HG02973 (cell line): Measurements from ENCODE around the gene GLG1.
"Not testable (repeated sequence)": the region's sequence is repeated elsewhere in the genome, so short reads cannot be mapped to it uniquely, and the experiment has no call there.

Source experiments
- ATAC-seq: cut with Tn5 transposase; IDR thresholded peaks from one replicate; pipeline ENCODE4 v1.9.1; 2021; ENCODE audit warnings: moderate library complexity; ENCODE audit not compliant: unreplicated experiment

The GLG1 gene

DNA sequence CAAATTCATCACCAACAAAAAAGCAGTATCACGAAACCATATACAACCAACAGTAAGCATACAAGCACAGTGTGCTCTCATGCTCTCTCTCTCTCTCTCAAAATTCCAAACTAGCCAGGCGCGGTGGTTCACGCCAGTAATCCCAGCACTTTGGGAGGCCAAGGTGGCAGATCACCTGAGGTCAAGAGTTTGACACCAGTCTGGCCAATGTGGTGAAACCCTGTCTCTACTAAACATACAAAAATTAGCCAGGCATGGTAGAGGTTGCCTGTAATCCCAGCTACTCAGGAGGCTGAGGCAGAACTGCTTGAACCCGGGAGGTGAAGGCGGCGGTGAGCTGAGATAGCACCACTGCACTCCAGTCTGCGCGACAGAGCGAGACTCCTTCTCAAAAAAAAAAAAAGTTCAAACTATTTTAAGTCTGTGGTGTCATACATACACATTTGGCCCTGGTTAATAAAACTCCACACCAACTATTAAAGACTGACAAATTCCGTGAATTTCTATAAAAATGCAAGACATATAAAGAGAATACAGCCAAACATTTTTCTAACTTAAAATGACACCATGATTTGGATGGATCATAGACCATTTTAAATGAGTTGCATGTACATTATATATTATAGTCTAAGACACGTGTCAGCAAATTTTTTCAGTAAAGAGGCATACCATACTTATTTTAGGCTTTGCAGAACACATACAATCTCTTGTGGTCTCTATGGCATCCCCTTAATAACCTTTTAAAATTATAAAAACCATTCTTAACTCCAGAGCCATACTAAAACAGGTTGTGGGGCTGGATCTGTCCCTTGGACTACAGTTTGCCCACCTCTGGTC is 30.9 kb downstream of the GLG1 start:
- ATAC-seq: no peak

- no peak for ATAC-seq
Measured at GRCh38 chr16:74575175-74575806, 31.6 kb downstream of the GLG1 start.

GRCh38 chr16:74574146-74574545 is 32.8 kb downstream of the GLG1 start:
- no peak for ATAC-seq

DNA sequence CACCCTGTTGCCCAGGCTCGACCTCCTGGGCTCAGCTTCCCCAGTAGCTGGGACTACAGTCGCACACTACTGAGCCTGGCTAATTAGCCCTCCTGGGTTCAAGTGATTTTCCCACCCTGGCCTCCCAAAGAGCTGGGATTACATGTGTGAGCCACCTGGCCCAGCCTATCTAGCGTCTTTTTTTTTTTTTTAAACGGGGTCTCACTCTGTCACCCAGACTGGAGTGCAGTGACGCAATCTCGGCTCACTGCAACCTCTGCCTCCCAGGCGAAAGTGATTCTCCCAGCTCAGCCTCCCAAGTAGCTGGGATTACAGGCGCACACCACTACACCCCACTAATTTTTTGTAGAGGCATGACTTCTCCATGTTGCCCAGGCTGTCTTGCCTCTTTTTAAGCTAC is 33.3 kb downstream of the GLG1 start:
- no peak for ATAC-seq

- ATAC-seq: no peak
Measured at GRCh38 chr16:74570412-74571301, 36.3 kb downstream of the GLG1 start.

DNA sequence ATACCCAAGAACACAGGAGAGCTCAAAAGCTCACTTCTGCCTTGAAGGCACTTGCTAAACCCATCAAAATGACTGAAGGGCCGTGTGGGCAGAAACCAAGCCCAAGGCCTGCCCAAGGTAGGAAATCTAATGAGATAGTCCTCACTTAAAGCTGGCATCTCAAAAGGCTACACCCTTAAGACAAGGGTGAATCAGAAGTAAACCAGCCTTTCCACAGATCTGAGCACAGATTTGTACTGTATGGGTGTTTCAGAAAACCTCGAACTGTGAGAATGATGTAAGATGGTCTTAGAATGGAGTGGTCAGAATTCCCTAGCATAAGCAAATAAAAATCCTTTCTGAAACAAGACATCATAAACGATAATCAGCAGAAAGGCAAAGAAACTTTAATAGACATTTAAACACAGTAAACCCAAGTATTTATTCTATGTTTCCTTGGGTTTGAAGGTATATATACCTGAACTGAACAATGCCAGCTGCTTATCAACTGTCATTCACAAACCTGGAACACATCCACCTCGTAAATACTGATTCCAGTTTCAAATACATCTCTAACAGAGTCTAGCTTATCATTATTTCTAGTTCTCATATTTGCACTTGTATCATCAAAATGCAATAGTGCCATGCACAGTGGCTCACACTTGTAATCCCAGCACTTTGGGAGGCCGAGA is 37.8 kb downstream of the GLG1 start:
- ATAC-seq: no peak

DNA sequence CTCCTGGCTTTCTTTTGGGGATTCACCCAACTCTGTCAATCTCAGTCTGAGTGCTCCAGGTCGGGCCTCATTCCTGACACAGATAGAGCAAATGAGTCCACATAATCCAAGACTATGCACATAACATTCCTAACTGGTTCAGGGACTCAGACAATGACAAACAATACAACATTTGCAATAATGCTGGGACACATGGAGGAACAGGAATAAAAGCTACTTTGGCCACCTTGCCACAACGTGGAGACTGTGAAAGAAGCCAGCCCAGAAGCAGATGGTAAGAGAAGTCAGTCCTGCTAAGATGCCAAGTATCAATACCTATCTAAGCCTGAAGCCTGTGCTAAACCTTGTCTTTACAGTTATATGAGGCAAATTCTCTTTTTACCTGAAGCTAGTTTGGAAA is 39.0 kb downstream of the GLG1 start:
- ATAC-seq: no peak

DNA sequence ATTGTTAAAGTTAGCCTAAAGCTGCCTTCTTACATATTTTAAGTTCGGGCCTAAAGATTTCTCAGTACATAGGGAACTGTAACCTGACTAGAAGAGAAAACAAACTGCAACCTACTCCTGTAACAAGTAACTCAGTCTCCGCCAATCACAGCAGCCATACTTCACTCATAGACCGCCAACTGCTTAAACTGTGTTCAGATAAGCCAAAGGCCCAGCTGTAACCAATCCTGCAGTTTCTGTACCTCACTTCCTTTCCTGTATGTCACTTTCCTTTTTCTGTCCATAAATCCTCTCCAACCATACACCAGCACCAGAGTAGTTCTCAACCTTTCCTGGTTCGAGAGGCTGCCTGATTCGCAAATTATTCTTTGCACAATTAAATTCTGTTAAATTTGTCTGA is 41.5 kb downstream of the GLG1 start:
- ATAC-seq: no peak

DNA sequence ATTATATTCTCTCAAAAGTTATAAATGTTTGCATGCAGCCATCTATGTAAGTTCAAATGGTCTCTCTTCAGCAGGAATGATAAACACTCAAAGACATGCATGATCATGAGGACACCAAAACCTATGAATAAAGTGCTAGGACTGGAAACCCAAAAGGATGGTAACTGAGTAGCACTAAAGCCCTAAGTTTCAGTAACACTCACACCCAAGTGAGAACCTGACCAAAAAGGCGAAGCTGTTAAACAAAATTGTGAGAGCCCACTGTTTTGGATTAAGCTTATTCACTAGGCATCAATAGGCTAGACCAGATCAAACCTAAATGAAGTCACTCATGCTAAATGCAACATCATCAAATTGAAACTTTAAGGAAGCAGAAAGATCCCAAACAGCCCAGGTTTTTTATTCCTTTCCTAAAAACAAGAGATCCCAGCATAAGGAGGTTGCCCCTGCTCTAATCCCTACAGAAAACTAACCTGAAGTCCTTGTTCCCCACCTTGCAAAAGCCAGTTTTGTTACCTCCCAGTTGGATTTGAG is 42.4 kb downstream of the GLG1 start:
- ATAC-seq: no peak

DNA sequence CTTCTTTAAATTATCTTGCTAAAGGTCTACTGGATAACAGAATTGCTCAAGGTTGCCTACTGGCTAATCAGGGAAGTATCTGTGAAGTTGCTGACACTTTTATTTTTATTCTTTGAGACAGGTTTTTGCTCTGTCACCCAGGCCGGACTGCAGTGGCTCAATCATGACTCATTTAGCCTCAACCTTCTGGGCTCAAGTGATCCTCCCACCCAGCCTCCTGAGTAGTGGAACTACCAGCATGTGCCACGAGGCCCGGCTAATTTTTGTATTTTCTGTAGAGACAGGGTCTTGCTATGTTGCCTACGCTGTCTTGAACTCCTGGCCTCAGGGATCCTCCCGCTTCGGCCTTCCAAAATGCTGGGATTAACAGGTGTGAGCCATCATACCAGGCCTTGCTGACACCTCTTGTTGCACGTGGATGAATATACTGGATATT is 43.1 kb downstream of the GLG1 start:
- ATAC-seq: no peak

DNA sequence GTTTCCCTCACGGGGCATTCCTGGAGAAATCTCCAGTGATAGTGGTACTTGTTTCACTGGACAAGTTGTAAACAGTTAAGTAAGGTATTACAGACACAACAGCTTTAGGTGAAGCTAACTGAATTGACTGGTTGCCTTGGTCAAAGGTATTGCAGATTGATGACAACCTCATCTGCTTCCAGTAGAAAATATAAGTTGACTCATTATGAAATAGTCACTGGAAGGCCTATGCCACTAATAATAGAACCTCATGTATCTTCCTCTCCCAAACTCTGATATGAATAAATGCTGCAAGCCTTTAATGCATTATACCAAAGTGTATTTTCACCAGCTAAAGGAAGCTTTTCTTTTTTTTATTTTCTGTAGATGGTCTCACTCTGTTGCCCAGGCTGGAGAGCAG is 44.8 kb downstream of the GLG1 start:
- ATAC-seq: no peak

DNA sequence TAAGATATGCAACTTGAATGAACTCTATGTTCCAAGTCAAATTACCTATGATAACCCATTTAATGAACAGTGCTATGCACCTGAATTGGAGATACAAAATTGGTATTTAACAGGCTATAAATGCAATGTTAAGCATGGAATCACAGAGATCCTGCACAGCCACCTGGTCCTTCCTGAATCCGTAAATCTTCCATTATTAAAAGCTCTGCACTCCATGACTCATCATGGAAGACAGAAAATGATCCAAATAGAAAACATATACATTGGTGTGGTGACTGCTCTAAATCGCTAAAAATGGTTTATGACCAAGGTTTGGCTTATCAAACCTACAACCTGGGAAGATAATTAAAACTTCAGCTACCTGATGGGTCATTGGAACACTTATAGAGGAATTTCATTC is 45.3 kb downstream of the GLG1 start:
- ATAC-seq: no peak

GRCh38 chr16:74560912-74561311 is 46.0 kb downstream of the GLG1 start:
- no peak for ATAC-seq

GRCh38 chr16:74558873-74559272 is 48.0 kb downstream of the GLG1 start:
- no peak for ATAC-seq

DNA sequence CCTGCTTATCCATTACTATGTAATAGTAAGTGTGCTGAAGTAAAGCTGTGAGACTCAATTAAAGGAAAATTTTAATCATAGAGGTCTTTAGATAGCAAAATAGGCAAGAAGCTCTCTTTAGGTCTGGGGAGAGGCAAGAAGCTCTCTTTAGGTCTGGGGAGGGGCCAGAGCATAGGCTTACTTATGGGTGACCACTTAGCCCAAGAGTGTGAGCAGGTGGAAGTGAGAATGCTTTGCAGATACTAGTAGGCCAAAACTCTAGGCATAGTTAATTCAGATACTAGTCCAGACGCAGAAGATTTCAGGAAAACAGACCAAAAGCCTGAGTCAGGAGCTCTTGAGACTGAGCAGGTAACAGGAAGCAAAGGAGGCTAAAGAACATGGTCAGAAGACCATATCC is 49.6 kb downstream of the GLG1 start:
- ATAC-seq: no peak

- ATAC-seq: no peak
Measured at GRCh38 chr16:74556375-74556922, 50.5 kb downstream of the GLG1 start.

DNA sequence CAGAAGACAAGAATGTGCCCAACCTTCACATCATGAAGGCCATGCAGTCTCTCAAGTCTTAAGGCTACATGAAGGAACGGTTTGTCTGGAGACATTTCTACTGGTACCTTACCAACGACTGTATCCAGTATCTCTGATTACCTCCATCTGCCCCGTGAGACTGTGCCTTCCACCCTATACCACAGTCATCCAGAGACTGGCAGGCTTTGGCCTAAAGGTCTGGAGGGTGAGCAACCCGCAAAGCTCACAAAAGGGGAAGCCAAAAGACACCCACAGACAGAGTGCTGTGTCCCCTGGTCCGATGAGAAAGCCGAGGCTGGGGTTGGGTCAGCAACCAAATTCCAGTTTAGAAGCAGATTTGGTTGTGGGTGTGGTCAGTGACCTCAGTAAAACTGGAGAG is 54.6 kb downstream of the GLG1 start:
- not testable (repeated sequence) for ATAC-seq

DNA sequence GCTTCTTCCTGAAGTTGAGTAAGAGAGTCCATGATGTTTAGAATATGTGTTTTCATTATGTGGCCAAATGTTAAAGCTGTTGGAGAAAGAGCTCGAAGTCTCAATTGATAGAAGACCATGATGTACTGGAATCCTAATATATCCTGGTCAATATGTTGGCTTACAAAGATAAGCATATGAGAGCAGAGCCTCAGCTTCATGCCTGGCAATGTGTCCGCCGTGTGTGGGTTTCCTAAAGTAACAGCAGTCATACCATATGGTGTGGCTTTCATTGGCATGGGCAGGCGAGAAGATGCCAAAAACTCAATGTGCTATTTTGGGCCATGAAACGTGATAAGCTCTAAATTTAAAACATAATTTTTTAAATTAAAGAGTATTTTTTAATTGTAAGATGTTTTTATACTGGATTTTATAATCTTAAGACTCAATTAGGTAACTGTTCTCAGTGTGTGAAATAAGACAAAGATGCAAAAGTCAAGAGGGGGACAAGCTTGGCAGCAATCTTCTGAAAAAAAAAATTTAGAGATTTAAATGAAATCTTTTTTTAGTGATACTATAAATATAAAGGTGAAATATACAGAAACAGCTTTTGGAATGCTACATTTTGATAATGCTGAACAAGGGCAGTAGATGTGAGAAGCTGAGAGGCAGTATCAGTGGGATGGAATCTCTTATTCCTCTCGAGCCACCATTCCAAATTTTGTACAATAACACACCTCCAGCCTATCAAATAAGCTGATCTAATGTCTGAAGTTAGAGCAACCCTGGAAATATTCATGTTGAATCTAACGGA is 56.5 kb downstream of the GLG1 start:
- not testable (repeated sequence) for ATAC-seq

- ATAC-seq: not testable (repeated sequence)
Measured at GRCh38 chr16:74546112-74546511, 60.8 kb downstream of the GLG1 start.
